NCI-H510A (cell line): ENCODE data around the gene TASP1.

Experiments used
- DNase-seq: peaks from one replicate; lab custom pipeline; 2025; lab: John Stamatoyannopoulos, UW

TASP1 gene

DNA sequence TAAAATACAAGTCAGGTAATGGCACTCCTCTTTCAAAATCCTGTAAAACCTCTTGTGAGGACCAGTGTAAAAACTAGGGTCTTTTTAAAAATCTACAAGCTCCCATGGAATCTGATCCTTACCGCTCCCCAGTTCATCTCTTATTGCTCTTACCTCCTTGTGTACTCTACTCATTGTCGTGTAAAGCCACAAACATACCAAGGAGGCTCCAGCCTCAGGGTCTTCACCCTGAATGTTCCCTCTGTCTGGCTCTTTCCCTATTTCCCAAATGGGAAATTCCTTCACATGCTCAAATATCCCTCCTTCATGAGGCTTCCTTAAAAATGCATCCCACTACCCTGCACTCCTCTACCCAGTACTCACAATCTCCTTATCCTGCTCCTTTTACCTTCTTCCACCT is 67.1 kb downstream of the TASP1 start:
- no peak for DNase-seq

DNA sequence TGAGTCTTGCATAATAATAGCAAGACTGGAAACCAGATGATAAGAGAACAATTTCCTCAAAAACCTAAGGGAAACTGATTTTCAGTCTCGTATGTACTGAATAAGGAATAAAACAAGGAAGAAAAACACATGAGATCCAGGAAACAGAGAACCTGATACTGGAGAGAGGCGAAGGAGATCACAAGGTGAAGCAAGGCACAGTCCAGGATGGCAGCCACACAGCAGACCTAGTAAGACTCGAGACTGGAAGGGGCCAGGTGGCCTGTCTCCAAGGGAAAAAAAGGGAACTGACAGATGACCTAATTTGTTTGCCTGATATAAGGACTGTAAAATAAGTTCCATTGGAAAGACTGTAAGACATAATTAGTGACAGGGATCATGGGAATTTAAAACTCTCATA is 71.1 kb downstream of the TASP1 start:
- no peak for DNase-seq

DNA sequence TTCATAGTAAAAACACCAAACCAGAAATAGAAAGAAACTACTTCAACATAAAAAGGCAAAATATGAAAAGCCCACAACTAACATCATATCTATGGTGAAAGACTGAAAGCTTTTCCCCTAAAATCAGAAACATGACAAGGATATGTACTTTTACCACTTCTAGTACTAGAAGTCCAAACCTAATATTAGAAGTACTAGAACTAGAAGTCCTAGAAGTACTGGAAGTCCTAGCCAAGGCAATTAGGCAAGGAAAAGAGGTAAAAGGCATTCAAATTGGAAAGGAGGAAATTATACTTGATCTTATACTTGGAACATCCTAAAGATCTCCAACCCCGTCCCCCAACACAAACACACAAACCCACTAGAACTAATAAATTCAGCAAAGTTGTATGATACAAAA is 74.9 kb downstream of the TASP1 start:
- no peak for DNase-seq

DNA sequence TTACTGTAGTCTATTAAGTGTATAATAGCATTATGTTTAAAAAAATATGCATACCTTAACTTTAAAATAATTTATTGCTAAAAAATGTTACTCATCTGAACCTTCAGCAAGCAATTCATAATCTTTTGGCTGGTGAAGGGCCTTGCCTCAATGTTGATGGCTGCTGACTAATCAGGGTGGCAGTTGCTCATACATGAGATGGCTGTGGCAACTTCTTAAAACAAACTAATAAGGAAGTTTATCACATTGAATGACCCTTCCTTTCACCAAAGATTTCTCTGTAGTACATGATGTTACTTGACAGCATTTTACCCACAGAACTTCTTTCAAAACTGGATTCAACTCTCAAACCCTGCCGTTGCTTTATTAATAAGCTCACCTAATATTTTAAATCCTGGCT is 84.0 kb downstream of the TASP1 start:
- DNase-seq = no peak

DNA sequence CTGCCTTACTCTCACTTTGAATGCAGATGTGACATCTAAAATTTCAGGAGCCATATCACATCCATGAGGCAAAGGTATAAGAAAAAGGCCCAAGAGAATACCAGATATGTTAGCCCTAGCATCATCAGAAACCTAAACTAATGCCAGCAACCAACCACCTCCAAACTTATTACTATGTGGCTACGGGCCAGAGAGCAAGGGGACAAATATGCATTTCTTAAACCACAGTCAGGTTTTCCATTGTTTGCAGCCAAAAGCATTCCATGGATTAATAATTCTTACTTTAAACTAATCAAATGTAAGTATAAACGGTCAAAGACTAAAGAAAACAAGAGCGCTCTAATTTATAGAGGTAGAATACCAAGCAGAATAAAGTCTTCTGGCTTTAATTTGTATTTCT is 84.7 kb downstream of the TASP1 start:
- DNase-seq = no peak

DNA sequence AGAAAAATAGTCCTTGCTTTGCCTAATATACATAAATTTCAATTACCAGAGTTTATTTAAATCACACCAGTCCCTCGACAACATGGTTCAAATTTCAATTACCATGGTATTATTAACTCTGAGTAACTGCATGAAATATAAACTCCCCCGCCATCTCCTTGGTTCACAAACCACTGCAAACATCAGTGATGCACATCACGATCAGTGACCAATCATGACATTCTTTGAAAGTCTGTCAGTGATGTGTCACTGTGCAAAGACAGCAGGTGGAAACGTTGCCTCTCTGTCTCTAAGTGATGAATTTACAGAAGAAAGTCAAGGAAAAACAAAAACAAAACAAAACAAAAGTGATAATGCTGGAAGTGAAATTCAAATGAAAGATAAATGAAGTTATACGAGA is 86.7 kb downstream of the TASP1 start:
- DNase-seq = no peak

DNA sequence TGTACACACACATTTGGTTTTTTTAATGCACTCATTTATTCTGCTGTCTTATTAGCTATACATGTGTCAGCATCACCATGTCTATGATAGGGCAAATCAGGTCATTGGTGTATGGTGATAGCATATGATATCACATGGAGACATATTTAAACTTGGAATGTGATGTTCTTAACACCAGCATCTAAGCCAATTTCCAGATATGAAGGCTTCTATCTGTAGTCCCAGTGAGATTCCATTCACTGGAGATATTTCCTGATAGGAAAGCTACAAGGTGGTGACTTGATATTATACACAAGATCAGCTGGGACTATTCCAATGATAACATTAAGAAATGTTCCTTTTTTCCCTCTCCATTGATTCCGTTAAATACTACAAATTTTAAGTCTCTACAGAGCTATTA is 89.3 kb downstream of the TASP1 start:
- no peak for DNase-seq

DNA sequence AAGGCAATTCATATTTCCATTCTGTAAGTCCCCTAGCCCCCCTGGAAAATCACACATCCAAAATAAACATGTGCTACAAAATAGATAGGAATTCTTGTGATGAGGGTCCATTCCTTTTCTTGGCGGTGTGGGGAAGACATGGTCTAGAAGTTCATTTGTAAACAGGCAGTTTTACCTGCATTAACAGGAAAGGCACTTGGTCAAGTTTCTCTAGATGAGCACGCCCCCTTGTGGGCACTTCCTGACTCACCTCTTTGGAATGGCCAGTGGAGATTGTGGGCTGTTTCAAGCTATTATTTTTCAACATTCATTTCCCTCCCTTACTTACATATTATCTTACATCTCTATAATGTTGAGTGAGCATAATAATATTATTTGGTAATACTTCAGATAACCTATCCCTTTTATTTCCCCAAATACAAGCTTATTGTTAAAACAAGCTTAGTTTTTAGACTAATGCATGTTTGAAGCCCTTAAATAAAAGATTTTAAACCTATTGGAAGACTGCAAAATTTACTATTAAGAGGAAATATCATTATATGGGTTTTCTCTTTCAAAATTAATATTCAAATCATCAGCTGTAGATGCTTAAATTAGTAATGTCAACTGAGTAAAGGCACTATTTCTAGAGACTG is 92.1 kb downstream of the TASP1 start:
- peak; percentile 45 for DNase-seq

DNA sequence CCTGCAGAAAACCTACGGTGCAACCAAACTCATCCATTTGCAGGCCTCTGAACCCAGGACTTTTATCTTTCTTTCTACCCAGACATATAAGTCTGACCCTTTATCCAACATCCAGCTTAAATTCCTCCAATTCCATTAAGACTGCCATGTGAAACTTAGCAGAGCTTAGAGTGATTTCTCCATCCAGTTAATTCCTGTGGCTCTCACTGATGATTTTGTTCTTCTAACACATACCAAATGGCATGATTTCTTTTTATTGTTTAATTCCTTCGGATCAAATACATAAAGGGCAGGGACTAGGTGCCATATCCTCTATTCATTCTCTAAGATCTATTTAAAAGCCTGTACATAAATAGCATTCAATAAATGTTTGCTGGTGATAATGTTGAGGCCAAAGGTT is 92.9 kb downstream of the TASP1 start:
- DNase-seq = no peak

DNA sequence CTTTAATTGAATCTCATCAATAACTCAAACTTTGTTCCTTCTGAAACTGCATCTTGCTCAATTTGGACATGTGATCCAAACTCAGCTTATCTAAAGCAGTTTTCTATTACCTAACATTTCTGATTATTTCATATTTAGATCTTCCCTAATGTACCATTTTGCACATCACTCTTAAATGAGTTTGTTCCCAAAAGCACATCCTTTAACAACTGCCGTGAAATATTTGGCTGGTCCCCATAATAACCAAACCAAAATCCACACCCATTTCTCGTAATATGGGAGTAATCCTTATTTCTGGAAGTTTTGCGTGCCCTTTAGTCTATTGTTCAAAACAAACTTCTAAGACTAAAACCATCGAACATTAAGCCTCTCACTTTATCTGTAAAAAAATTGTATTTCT is 94.9 kb downstream of the TASP1 start:
- DNase-seq = no peak

DNA sequence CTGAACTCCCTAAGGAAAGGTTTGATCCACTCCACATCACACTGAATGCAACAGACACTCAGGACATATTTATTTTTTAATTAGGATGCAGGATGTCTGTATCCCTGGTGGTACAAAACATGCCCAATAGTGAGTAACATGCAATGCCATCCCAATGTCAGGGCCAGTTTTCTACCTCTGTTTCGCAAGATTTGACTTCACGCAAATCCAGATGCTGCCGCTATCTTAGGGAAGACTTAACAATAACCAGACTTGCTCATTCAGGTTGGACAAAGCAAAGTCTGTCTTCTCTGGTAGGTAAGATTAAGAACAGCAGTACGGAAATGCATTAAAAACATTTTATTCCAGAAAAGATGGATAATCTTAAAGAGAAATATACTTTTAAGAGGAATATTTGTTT is 103.1 kb downstream of the TASP1 start:
- DNase-seq = no peak

DNA sequence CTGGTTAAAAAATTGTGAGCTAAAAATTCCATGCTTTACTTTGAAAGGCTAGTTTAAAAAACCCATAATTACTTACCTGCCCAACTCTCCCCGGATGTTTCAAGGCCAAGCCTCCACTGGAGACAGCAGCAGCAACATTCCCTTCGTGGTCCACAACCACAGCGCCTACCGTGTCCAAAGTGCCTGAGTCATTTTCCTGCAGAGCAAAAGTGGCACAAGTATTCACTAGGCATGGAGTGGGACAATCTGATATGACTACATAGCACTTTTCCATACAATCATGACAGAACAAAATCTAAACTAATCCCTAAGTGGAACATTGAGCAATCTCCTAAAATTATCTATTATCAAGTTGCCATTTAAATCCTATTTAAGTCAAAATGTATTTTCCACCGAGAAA is 104.8 kb downstream of the TASP1 start:
- DNase-seq = no peak

DNA sequence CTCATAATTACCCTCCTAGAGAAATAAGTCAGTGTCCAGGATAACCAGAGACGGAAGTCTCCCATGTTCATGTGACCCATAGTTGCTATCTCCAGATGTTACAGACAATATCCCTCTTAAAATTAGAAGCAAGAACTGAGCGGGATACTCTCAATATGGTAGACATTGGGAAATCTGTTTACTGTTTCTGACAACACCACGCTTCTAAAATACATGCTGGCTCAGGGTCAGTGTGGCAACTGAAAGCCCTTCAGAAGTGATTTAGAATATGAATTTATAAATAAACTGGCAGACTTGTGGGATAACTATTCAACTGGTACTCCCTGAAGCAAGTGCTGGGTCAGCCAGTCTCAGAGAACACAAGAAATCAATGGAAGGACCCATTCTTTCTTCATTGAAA is 108.6 kb downstream of the TASP1 start:
- DNase-seq = no peak

DNA sequence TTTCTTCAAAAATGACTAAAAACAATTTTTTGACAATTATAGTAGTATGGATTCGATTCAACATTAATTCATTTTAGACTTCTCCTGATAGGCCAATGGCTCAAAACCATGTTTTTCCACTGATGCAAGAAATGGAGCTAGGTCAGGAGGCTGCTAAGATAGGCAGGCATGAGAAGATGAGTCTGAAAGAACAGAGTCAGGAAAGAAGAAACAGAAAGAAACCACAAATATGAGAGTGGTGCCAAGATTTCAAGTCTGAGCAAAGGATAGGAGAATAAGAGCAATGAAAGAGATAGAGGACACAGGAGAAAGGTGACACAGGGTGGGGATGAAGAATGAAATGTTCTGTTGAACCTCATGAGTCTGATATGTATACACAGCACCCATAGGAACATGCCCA is 112.2 kb downstream of the TASP1 start:
- no peak for DNase-seq

DNA sequence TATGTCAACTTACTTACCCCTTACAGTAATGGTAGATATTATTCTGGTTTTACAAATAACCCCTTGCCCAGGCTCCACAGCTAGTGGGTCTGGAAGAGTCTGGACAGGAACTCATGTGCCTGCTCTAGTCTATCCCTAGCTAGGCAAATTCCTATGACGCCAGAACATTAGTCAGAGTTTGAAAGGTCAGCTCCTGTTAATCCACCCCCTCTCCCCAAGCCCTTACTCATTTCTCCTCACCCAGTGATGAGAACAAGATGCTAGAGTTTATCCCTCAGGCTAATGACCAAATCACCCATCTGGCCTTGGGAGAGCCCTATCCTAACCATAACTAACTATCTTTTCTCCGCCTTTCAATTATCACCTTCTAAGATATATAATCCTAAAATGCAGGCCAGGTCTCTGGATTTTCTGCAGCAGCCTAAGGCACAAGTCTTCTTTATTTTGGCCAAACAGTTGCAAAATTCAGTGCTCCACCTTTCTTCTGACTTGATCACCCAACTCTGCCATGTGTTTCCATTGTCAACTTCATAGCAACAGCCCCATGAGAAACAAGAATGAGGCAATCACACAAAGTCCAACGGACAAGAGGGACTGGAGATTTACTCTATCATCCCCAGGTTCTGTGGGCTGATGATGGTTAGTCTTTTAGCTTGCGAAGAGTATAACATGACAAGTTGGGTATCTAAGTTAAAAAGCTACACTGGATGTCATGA is 113.3 kb downstream of the TASP1 start:
- DNase-seq = no peak

DNA sequence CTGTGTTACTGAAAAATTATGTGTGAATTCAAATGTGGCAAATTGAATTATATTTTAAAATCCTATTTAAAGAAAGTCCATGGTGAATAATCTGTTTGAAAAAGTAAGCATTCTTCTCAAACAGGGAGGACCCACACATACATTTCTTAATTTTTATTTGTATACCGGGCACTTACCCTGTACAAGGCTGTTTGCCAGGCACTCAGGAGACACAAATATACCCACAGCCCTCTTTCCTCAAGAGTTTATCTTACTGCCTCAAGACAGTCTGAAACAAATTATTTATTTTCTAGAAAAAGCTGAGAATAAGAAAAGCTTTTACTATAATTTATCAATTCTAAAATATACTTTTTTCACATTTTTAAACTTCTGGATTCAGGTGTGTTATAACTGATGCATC is 114.4 kb downstream of the TASP1 start:
- no peak for DNase-seq

DNA sequence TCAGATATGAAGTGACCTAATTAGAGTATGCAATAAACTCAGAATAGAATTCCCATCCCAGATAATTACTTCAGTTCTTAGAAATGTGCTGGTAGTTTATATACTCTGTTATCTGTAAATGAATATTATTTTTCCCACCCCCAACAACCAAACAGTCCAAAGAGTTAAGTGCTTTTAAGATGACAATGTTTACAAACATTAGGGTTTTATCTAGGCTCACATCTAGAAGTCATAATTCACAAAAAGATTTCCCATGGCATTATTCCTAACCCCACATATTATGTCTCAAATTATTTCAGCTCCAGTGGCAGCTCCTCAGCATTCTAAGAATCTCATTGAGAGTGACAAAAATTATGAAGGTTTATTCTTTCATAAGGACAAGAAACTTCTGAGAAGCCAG is 120.9 kb downstream of the TASP1 start:
- no peak for DNase-seq

DNA sequence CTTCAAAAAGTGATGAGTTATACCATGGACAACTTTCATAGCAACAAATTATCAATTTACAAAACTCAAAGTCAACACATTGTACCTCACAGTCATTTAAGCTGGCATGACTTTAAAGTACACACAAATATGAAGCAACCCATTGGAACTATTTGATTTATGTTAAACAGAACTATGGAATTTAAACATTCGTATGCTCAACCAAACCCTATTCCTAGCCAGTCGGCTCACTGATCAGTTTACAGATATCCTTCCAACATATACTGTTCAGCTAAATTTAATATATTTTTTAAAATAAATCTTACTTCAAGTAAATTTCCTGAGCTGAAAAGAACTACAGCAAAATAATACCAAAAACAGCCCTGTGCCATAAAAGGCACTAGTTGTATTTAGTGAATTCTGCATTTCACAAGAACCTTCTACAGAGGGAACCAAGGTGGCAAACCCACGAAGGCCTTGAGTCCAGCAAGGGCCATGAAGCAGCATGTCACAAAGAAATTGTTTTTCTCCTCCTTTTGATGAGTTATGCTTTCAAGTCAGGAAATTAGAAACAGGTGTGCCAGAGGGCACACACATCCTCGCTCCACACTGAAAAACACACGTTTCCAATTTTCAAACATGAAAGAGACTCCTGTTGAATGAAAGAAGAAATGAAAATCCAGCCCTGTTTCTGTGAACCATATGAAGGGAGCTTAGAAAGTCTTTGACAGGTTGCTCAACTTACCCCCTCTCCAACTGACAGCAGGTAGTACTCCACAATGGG is 122.8 kb downstream of the TASP1 start:
- DNase-seq = no peak

DNA sequence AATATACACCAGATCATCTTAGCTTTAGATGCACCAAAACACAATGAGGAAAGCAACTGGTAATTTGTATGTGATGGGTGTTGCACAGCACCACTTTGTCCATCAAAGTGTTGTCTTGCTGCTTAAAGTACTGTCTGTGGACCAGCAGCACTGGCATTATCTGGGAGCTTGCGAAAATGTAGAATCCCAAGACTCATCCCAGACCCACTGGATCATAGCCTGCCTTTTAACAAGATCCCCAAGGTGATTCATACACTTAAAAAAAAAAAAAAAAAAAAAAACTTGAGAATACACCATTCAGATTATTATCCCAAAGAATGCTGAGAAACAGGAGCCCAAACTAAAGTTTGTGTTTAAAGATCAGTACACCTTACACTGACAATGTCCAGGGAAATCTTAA is 123.4 kb downstream of the TASP1 start:
- DNase-seq = no peak

DNA sequence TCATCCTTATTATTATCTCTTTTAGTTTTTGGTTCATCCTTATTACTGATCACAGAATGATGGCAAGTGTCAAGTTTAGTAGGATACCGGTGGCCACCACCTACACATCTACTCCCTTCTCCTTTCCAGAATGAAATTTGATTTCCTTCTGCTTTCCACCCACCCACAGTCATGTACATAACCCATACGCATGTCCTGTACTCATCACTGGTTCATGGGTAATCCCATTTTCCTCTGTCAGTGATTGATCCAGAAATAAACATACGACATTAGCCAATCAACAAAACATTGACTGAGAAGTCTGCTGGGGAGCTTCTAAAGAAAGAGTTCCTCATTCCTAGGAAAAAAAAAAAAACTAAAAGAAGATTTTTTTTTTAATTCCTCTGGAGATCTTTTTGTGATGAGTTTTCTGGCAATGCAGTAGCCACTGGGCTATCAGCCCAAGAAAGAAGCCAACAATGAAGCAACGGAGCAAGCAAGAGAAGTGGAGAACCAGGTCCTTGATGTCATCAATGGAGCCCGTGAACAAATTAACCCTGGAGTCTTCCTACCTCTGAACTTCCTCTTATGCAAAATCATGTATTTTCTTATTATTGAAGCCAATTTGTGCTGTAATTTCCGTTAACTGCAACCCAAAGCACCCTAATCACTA is 127.8 kb downstream of the TASP1 start:
- DNase-seq = no peak

DNA sequence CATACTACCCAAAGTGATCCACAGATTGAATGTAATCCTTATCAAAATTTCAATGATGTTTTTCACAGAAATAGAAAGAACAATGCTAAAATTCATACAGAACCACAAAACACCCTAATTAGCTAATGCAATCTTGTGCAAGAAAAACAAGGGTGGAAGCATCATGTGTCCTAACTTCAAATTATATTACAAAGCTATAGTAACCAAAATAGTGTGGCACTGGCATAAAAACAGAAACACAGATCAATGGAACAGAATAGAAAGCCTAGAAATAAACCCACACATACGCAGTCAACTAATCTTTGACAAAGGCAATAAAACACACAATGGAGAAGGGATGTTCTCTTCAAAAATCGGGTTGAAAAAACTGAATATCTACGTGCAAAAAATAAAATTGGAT is 131.1 kb downstream of the TASP1 start:
- no peak for DNase-seq

DNA sequence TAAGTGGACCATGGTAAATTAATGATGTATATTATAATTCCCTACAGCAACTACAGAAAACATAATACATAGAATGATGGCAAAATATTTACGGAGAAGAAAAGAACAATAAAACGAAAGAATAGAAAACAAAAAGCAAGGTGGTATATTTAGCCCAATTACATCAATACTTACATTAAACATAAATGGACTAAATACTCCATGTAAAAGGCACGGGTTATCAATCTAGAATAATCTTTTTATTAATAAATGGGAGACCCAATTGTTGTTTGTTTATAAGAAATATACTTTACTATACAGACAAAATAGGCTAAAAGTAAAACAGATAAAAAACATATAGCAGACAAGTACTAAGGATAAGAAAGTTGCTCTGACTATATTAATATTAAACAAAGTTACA is 137.2 kb downstream of the TASP1 start:
- DNase-seq = no peak

DNA sequence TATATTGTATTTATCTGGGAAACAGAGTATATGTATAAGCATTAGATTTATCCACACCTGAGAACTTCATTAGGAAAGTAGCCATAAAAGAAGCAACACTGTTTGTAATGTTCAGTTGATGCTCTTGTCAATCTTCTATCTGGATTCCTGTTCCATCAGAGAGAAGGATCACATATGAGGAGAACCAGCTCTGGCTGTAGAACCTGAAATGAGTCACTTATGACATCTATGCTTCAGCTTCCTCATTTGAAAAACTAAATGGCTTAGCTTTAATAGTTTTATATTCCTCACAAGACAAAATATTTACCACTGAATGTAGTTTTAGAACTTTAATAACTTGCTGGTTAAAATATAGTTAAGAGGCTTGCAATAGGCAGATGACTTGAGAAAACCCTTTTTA is 144.7 kb downstream of the TASP1 start:
- no peak for DNase-seq
